22Rv1 (cell line): ENCODE results near the gene ITGB2.
"Not testable (repeated sequence)": the region's sequence is repeated elsewhere in the genome, so short reads cannot be mapped to it uniquely, and the experiment has no call there.

Experiments
- H3K27ac ChIP-seq: fragments of 450-650 bp; 2 replicates; pipeline ENCODE4 v1.5.1; 2017
- ZFX ChIP-seq: fragments of 450-650 bp; IDR thresholded peaks from 2 replicates; pipeline ENCODE4 v1.6.1; 2017; ENCODE audit warnings: antibody characterized with exemption, borderline replicate concordance
- TF ChIP-seq, protein P1 (sequence below): fragments of 450-650 bp; IDR thresholded peaks from 2 replicates; pipeline ENCODE4 v1.5.1; 2017; ENCODE audit warnings: mild to moderate bottlenecking

Gene ITGB2

DNA sequence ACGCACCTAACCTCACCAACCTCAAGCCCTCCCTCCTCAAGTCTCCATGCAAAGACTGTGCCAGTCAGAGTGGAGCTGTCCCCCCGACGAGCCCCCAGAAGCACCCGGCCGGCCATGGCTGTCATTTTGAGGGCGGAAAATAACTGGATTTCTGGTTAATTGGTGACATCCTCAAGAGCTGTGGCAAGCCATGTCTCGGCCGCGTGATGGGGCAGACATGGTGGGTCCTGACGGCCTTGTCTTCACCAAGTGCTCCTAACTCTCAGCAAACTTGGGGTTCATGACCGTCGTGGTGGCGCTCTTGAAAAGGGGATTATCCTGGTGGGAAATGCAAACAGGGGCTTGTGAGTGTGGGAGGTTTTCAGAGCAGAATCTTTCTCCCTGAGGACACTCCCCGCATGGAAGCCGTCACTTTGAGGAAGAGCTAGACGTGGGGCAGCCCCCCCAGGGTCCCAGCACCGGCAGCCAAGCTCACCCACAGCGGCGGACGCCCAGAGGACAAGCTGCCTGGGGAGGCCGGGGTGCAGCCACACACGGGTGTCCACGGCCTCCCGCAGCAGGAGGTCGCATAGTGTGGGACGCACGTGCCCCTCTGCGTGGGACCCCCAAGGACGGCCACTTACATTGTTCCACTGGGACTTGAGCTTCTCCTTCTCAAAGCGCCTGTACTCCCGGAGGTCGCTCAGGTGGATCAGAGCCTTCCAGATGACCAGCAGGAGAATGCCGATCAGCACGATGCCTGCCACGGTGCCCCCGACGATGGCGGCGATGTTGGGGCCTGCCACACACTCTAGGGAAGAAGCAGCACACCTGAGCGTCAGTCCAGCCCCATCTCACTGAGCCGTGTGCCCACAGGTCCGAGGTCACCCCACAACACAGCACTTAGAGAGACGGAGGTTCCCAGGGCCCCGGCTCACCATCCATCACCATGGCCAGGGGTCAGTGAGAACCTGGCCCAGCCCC, 34.3 kb downstream of the ITGB2 start:
- no peak overlapping the region for H3K27ac ChIP-seq
- TF ChIP-seq, protein P1, sequence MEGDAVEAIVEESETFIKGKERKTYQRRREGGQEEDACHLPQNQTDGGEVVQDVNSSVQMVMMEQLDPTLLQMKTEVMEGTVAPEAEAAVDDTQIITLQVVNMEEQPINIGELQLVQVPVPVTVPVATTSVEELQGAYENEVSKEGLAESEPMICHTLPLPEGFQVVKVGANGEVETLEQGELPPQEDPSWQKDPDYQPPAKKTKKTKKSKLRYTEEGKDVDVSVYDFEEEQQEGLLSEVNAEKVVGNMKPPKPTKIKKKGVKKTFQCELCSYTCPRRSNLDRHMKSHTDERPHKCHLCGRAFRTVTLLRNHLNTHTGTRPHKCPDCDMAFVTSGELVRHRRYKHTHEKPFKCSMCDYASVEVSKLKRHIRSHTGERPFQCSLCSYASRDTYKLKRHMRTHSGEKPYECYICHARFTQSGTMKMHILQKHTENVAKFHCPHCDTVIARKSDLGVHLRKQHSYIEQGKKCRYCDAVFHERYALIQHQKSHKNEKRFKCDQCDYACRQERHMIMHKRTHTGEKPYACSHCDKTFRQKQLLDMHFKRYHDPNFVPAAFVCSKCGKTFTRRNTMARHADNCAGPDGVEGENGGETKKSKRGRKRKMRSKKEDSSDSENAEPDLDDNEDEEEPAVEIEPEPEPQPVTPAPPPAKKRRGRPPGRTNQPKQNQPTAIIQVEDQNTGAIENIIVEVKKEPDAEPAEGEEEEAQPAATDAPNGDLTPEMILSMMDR = no peak
- TF ChIP-seq ZFX = no peak

DNA sequence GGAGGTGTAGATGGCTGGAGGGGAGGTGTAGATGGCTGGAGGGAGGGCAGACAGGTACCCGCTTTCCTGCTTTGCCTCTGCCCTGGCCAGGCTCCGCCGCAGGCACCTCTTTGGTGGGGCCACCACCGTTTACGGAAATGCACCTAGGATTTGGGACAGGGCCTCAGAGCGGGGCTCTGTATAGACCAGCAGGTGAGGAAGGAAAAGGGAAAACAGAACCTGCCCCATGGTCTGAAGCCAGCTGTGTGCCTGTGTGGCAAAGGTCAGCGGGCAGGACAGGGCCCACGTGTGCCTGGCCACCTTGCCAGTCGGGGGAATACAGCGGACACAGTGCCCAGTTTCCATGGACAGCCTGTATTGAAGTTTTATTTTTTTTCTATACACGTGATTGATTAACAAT, 35.1 kb downstream of the ITGB2 start:
- no peak for TF ChIP-seq ZFX
- TF ChIP-seq, protein P1 = no peak
- H3K27ac ChIP-seq = no peak overlapping the region

DNA sequence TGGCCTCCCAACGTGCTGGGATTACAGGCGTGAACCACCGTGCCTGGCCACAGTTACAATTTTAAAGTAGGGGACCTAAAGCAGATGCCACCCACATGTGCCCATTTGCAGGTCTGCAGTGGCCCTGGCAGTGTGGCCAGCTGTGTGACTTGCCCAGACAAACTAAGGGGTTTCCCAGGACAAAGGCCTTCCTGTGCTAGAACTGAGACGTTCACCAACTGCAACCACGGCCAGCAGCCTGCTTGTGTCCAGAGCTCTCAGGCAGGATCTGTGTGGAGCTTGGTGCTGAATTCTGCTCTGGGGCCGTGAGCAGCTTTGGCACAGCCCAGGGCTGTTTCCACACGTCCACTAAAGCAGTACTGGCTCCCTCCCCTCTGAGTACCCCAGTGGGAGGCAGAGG, 36.6 kb downstream of the ITGB2 start:
- TF ChIP-seq, protein P1 = no peak
- TF ChIP-seq ZFX = no peak
- H3K27ac ChIP-seq = no peak overlapping the region

DNA sequence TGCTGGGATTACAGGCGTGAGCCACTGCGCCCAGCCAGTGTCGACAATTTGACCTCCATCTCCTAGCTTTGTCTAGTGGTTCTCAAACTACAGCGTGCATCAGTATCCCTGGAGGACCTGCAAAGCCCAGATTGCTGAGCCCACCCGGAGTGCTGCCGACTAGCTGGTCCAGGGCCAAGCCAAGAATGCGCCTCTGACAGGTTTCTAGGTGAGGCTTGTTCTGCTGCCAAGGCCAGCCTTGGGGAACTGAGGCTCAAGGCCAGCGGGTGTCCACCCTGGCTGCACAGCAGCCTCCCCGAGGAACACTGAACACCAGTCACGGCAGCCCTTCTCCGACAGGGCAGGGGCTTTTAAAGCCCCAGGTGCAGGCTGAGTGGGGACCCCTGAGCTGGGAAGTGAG, 37.4 kb downstream of the ITGB2 start:
- TF ChIP-seq ZFX = no peak
- TF ChIP-seq, protein P1 = no peak
- no peak overlapping the region for H3K27ac ChIP-seq

DNA sequence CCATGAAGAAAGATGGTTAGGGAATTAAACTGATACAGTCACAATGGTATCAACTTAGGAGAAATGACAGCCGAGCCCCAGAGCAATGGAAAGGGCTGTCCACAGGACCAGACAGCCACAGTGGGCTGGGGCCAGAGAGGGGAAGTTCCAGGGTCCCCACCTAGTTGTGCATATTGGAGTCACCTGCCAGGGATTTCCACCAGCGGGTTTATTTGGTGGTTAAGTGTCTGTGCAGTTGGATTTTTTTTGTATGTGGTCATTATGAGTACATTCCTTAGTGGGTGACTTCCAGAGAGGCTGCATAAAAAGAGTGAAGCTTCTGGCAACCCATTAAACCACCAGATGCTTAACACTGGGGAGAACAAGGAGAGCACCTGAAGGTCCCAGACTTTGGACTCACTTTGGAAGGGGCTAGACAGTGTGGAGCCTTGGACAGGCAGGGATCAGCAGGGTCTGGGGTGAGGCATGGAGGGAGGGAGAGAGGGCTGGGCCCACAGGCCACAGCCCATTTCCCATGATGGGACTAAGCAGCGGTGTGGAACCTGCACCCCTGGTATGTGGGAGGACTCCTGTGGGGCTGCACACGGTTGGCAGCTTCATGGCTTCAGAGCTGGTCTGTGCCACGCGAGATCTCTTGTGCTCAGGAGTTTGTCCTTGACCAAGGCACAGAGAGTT, 39.4 kb downstream of the ITGB2 start:
- TF ChIP-seq, protein P1 = no peak
- TF ChIP-seq ZFX = no peak
- H3K27ac ChIP-seq = no peak overlapping the region

DNA sequence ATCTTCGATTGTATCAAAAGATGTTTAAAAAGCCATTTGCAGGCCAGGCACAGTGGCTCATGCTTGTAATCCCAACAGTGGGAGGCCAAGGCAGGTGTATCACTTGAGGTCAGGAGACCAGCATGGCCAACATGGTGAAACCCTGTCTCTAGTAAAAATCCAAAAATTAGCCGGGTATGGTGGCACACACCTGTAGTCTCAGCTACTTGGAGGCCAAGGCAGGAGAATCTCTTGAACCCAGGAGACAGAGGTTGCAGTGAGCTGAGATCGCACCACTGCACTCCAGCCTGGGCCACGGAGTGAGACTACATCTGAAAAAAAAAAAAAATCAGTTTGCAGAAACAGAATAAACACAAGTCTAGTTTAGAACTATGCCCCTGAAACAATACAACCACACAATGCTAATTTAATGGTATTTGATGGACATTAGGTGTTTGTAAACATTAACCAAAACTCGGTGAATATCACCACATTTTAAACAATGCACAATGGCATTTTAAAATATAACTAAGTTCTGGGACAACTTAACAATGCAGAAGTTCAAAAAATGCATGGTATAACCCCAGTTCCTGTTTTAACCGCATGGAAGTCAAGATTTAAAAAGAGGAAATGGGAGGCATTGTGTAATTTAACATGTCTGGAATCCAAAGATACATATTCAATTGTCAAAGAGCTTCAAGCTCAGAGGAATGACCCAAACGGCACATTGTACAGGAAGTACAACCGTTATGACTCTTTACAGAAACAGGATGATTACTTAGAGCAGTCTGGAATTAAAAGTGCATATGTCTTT, 40.1 kb downstream of the ITGB2 start:
- no peak overlapping the region for H3K27ac ChIP-seq

DNA sequence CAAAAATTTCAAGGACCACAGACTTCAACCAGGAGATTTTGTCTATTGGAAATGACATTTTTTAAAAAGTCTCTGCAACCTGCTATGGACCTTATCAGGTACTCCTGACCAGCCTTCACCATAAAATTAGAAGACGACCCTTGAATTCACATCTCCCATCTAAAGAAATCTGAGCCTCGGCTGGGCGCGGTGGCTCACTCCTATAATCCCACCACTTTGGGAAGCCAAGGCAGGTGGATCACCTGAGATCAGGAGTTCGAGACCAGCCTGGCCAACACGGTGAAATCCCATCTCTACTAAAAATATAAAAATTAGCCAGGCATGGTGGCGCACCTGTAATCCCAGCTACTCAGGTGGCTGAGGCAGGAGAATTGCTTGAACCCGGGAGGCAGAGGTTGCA, 41.5 kb downstream of the ITGB2 start:
- H3K27ac ChIP-seq = not testable (repeated sequence)

More for the DNA sequence above, 40.1 kb downstream of the ITGB2 start:
- TF ChIP-seq ZFX = no peak
- TF ChIP-seq, protein P1 = no peak
